Activated CD4-positive, alpha-beta memory T cell treated with anti-CD3 and anti-CD28 coated beads for 36 hours (primary cell): ENCODE results near the gene PGGHG. TPM values are rescaled to one million over a fixed set of nuclear protein-coding genes. Genes with fewer than 3 reads are reported as not detected.
"Not testable (repeated sequence)": the region's sequence is repeated elsewhere in the genome, so short reads cannot be mapped to it uniquely, and the experiment has no call there.

Experiments
- CTCF ChIA-PET: fragments of 350-600 bp; sonication (Branson Sonifier 250); formaldehyde crosslinking; loops from one replicate; lab custom pipeline; 2021; ENCODE audit warnings: antibody characterized with exemption, inconsistent platforms; lab: Charles Lee
- POLR2A ChIA-PET: fragments of 350-600 bp; sonication (Branson Sonifier 250); formaldehyde crosslinking; loops from one replicate; lab custom pipeline; 2021; ENCODE audit warnings: antibody characterized with exemption; lab: Charles Lee
- DNase-seq: peaks from one replicate; pipeline ENCODE4 v3.0.0-alpha.2; 2020
- H3K27ac Mint-ChIP-seq: one replicate; pipeline ENCODE4 v1.8.0; 2021; ENCODE audit warnings: mixed read lengths
- H3K27me3 Mint-ChIP-seq: one replicate; pipeline ENCODE4 v1.8.0; 2021; ENCODE audit warnings: mixed read lengths
- H3K36me3 Mint-ChIP-seq: one replicate; pipeline ENCODE4 v1.8.0; 2021; ENCODE audit warnings: mixed read lengths
- H3K4me1 Mint-ChIP-seq: one replicate; pipeline ENCODE4 v1.8.0; 2021; ENCODE audit warnings: low read depth, mixed read lengths
- H3K4me3 Mint-ChIP-seq: one replicate; pipeline ENCODE4 v1.8.0; 2021; ENCODE audit warnings: mild to moderate bottlenecking, mixed read lengths
- H3K9me3 Mint-ChIP-seq: one replicate; pipeline ENCODE4 v1.8.0; 2021; ENCODE audit warnings: mixed read lengths
- intact Hi-C: fragments of 100-400 bp; cut with micrococcal nuclease; formaldehyde crosslinking; loops from one replicate; pipeline ENCODE4 v1.15.1; 2023
- total RNA-seq, 2 experiments: library from RNA; stranded (reverse); gene quantifications; one replicate each; pipeline ENCODE4 v1.2.3, GENCODE V29; 2021

PGGHG gene
- total RNA-seq, 2 experiments from 2014 or later = 74.3 to 75.0 TPM

DNA sequence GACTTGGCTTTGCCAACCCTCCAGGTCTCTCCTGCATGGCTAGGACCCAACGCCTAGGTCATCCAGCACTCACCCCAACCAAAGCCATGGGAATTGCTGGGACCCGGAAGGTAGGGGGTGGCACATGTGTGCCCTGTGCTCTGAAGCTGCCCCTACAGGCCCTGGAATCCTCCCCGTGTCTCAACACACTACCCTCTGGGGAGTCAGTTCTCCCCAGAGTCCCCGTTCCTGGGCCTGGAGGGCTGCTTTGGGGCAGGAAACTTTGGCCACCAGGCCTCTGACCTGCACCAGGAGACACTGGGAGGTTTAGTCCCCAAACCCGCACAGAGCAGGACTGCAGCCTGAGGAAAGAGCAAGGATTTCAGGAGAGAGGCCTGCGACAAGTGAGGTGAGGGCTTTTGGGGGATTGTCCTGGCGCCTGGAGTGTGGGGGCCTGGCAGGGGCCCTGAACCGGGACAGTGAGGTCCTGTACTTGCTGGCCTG is 24.4 kb downstream of the PGGHG start:
- ChIA-PET POLR2A (interaction anchor here (1.1 to 1.9 kb wide), 3 partner anchors 25 to 42 kb away, joined by 3 to 23 read pairs (median 3); no protein-coding TSS in a partner anchor), CTCF (interaction anchor here (1.1 to 1.6 kb wide), 3 partner anchors 26 to 45 kb away, joined by 4 to 12 read pairs (median 4); no protein-coding TSS in a partner anchor)
- intact Hi-C loops = no loop called here
- Mint-ChIP-seq H3K27me3 (no peaks in the 10 kb centered on the region), H3K36me3 (peaks cover 47% of the 10 kb centered on the region), H3K27ac (peak overlapping the region; percentile 100), H3K4me3 (peak overlapping the region; percentile 97), H3K4me1 (peaks cover 37% of the 10 kb centered on the region), H3K9me3 (no peaks in the 10 kb centered on the region)
- no peak for DNase-seq

DNA sequence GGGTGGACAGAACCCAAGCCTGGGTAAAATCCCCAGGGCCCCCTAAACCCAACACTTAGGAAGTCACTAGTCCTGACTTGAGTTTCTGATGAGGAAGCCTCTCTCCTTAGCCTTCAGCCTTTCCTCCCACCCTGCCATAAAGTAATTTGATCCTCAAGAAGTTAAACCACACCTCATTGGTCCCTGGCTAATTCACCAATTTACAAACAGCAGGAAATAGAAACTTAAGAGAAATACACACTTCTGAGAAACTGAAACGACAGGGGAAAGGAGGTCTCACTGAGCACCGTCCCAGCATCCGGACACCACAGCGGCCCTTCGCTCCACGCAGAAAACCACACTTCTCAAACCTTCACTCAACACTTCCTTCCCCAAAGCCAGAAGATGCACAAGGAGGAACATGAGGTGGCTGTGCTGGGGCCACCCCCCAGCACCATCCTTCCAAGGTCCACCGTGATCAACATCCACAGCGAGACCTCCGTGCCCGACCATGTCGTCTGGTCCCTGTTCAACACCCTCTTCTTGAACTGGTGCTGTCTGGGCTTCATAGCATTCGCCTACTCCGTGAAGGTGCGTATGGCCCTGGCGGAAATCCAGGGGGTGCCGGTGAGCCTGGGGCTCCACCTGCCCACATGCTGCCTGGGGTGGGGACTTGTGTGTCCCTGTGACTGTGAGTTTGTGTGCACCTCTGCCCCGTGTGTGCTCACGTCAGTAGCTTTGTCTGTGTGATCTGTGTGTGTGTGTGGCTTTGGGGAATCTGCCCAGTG is 25.0 kb downstream of the PGGHG start, which contains the start of gene IFITM1:
Gene IFITM1, plus strand, starts transcription at position 254 of the 767 bp plus-strand sequence. Its CDS starts 131 bp downstream, at position 385.
- ChIA-PET POLR2A (interaction anchor here (2.1 to 4.0 kb wide), 2 partner anchors 13 to 41 kb away, joined by 8 to 47 read pairs; no protein-coding TSS in a partner anchor), CTCF (interaction anchor here (3.0 kb wide), 1 partner anchor 42 kb away, joined by 18 read pairs; no protein-coding TSS in a partner anchor)
- Mint-ChIP-seq H3K9me3 (no peaks in the 10 kb centered on the region), H3K4me3 (peak within 1 kb of the TSS; percentile 97), H3K27ac (peak within 1 kb of the TSS; percentile 100), H3K27me3 (no peaks in the 10 kb centered on the region), H3K4me1 (peaks cover 36% of the 10 kb centered on the region), H3K36me3 (peaks cover 41% of the 10 kb centered on the region)
- intact Hi-C loops = loop anchor here (1.0 to 2.0 kb wide), 3 partner anchors 45 to 107 kb away; partner anchors contain the start of genes BET1L, PSMD13, RIC8A and SIRT3
- DNase-seq = peak; percentile 80

DNA sequence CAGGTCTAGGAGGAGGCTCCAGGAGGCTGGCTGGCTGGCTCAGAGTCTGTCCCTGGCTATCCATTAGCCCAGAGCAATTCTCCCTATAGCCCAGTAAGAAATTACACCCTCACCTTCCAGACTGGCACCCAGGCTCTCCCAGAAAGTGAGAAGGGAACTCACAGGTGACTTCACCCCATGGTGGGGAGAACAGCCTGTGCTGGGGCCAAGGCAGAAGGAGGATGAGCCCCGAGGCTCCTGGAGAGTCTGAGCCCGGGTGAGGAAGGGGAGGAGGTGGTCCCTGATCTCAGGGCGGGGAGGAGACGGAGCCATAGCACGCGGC is 25.6 kb downstream of the PGGHG start:
- H3K27me3 Mint-ChIP-seq, DNase-seq, H3K9me3 Mint-ChIP-seq: not testable (repeated sequence)
- H3K4me1 Mint-ChIP-seq = peaks cover 36% of the 10 kb centered on the region
- H3K36me3 Mint-ChIP-seq = peaks cover 36% of the 10 kb centered on the region
- peak overlapping the region; percentile 100 for H3K27ac Mint-ChIP-seq
- H3K4me3 Mint-ChIP-seq = peak overlapping the region; percentile 97
- ChIA-PET POLR2A (interaction anchor here (2.1 to 4.0 kb wide), 2 partner anchors 12 to 41 kb away, joined by 8 to 47 read pairs; no protein-coding TSS in a partner anchor), CTCF (interaction anchor here (3.0 kb wide), 1 partner anchor 41 kb away, joined by 18 read pairs; no protein-coding TSS in a partner anchor)
- intact Hi-C loops = loop anchor here (1.0 to 2.0 kb wide), 3 partner anchors 45 to 108 kb away; partner anchors contain the start of genes BET1L, PSMD13, RIC8A and SIRT3

DNA sequence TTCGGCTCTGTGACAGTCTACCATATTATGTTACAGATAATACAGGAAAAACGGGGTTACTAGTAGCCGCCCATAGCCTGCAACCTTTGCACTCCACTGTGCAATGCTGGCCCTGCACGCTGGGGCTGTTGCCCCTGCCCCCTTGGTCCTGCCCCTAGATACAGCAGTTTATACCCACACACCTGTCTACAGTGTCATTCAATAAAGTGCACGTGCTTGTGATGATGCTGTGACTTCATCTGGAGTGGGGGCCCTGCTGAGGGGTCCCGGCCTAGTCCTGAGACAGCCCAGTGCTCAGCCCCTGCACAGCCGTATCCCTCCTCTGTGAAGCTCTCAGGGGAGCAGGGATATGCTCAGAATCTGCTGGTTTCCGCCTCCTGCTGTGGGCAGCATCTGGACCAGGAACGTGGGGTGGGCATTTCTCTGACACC is 26.1 kb downstream of the PGGHG start:
- H3K4me1 Mint-ChIP-seq = peaks cover 41% of the 10 kb centered on the region
- H3K27me3 Mint-ChIP-seq = no peaks in the 10 kb centered on the region
- no peaks in the 10 kb centered on the region for H3K9me3 Mint-ChIP-seq
- CTCF ChIA-PET = interaction anchor here (2.0 to 3.3 kb wide), 3 partner anchors 10 to 65 kb away, joined by 5 to 18 read pairs (median 14); no protein-coding TSS in a partner anchor
- intact Hi-C loops = loop anchor here (1.0 to 2.0 kb wide), 2 partner anchors 40 to 108 kb away; partner anchors contain the start of genes BET1L and RIC8A
- H3K36me3 Mint-ChIP-seq = peaks cover 30% of the 10 kb centered on the region
- POLR2A ChIA-PET = interaction anchor here (0.7 to 4.0 kb wide), 8 partner anchors 8 to 108 kb away, joined by 3 to 47 read pairs (median 4); partner anchors contain the start of genes BET1L and RIC8A
- DNase-seq = peak; percentile 51
- peak overlapping the region; percentile 97 for H3K4me3 Mint-ChIP-seq
- peak overlapping the region; percentile 100 for H3K27ac Mint-ChIP-seq

DNA sequence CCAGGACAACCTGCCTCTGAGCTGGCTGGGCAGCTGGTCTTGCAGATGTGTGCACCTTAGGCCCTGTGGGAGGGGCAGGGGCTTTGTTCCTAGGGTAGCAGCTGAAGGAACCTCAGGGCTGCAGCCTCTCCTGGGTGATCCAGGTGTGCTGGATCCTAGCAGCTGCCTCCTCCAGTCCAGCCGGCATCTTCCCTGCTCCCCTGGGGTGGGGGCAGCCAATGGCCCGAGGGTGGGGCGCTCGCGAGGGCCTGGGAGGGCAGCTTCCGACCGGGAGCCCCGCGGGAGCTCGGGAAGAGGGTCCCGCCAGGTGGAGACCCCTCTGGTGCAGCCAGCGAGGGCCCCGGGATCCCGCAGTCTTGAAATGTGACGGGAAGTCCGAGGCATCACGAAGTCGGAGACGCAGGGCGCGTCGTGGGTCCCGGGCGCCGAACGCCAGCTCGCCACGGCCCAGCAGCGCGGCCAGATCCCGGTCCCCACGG is 26.6 kb downstream of the PGGHG start:
- Mint-ChIP-seq H3K27ac (peak overlapping the region; percentile 100), H3K36me3 (peaks cover 34% of the 10 kb centered on the region), H3K9me3 (no peaks in the 10 kb centered on the region), H3K4me1 (peaks cover 45% of the 10 kb centered on the region), H3K27me3 (no peaks in the 10 kb centered on the region), H3K4me3 (peak overlapping the region; percentile 97)
- intact Hi-C loops = loop anchor here (1.0 to 2.0 kb wide), 2 partner anchors 40 to 109 kb away; partner anchors contain the start of genes BET1L and RIC8A
- peak; percentile 22 for DNase-seq
- ChIA-PET CTCF (interaction anchor here (0.9 to 3.3 kb wide), 4 partner anchors 10 to 66 kb away, joined by 3 to 18 read pairs (median 10); no protein-coding TSS in a partner anchor), POLR2A (interaction anchor here (0.7 to 4.0 kb wide), 10 partner anchors 9 to 220 kb away, joined by 3 to 47 read pairs (median 4); partner anchors contain the start of genes BET1L, PSMD13 and RIC8A)

GRCh38 chr11:316031-316701 is 27.2 kb downstream of the PGGHG start:
- H3K36me3 Mint-ChIP-seq = peaks cover 34% of the 10 kb centered on the region
- DNase-seq = peak; percentile 57
- peaks cover 47% of the 10 kb centered on the region for H3K4me1 Mint-ChIP-seq
- H3K27me3 Mint-ChIP-seq = no peaks in the 10 kb centered on the region
- H3K27ac Mint-ChIP-seq = peak overlapping the region; percentile 85
- ChIA-PET POLR2A (interaction anchor here (0.8 to 4.0 kb wide), 14 partner anchors 8 to 220 kb away, joined by 3 to 47 read pairs (median 4); partner anchors contain the start of genes BET1L, IFITM2, PSMD13 and RIC8A), CTCF (interaction anchor here (0.9 to 3.3 kb wide), 8 partner anchors 7 to 109 kb away, joined by 3 to 18 read pairs (median 4); partner anchors contain the start of genes BET1L and RIC8A)
- no peaks in the 10 kb centered on the region for H3K9me3 Mint-ChIP-seq
- intact Hi-C loops = no loop called here
- H3K4me3 Mint-ChIP-seq = peak overlapping the region; percentile 86

- ChIA-PET POLR2A (interaction anchor here (0.7 to 4.0 kb wide), 11 partner anchors 8 to 219 kb away, joined by 3 to 47 read pairs (median 5); partner anchors contain the start of gene IFITM2), CTCF (interaction anchor here (0.9 to 3.3 kb wide), 13 partner anchors 8 to 109 kb away, joined by 3 to 18 read pairs (median 4); partner anchors contain the start of genes BET1L, IFITM2, NLRP6 and RIC8A)
- intact Hi-C loops = no loop called here
- Mint-ChIP-seq H3K4me3 (peak overlapping the region; percentile 86), H3K4me1 (peaks cover 45% of the 10 kb centered on the region), H3K36me3 (peaks cover 34% of the 10 kb centered on the region), H3K9me3 (no peaks in the 10 kb centered on the region), H3K27ac (peak overlapping the region; percentile 85), H3K27me3 (no peaks in the 10 kb centered on the region)
- peak; percentile 24 for DNase-seq
These were observed 28.0 kb downstream of the PGGHG start for GRCh38 chr11:316891-317301.

DNA sequence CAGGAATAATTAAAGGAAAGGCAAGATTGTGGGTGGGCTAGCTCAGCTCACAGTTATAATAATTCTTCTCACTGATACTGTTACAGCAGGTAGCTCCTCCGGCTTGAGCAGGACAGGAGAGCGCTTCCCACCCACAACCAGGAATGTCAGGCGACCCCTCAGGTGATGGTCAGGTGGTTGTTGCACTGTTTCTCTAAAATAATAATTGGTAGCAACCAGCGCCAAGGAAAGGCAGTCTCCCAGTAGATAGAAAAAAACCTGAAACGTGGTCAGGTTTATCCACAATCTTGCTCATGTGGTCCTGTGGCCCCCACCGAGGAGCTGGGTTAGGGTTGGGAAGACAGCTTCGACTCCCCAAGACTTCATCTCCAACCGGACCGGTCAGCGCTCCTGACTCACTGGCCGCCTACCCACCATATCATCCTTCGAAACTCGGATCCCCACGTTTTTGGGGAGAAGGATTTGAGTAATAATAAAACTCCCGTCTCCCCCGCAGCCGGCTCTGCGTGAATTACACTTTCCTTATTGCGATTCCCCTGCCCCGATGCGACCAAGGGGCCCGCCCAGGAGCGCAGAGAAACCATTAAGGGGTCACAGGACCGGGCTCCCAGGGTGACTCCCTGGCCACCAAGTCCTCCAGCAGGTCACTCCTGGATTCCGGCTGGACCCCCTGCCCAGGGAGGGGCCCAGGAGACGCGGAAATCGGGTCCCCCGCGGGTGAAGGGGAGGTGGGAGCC is 28.9 kb downstream of the PGGHG start:
- peak overlapping the region; percentile 86 for H3K4me3 Mint-ChIP-seq
- peak overlapping the region; percentile 85 for H3K27ac Mint-ChIP-seq
- ChIA-PET POLR2A (interaction anchor here (0.9 to 4.0 kb wide), 5 partner anchors 9 to 49 kb away, joined by 3 to 47 read pairs (median 6); partner anchors contain the start of gene IFITM2), CTCF (interaction anchor here (0.9 to 3.3 kb wide), 10 partner anchors 9 to 45 kb away, joined by 3 to 16 read pairs (median 4); partner anchors contain the start of genes IFITM2 and NLRP6)
- H3K4me1 Mint-ChIP-seq = peaks cover 37% of the 10 kb centered on the region
- H3K27me3 Mint-ChIP-seq, intact Hi-C loops, H3K9me3 Mint-ChIP-seq: not testable (repeated sequence)
- peak; percentile 63 for DNase-seq
- peaks cover 34% of the 10 kb centered on the region for H3K36me3 Mint-ChIP-seq

DNA sequence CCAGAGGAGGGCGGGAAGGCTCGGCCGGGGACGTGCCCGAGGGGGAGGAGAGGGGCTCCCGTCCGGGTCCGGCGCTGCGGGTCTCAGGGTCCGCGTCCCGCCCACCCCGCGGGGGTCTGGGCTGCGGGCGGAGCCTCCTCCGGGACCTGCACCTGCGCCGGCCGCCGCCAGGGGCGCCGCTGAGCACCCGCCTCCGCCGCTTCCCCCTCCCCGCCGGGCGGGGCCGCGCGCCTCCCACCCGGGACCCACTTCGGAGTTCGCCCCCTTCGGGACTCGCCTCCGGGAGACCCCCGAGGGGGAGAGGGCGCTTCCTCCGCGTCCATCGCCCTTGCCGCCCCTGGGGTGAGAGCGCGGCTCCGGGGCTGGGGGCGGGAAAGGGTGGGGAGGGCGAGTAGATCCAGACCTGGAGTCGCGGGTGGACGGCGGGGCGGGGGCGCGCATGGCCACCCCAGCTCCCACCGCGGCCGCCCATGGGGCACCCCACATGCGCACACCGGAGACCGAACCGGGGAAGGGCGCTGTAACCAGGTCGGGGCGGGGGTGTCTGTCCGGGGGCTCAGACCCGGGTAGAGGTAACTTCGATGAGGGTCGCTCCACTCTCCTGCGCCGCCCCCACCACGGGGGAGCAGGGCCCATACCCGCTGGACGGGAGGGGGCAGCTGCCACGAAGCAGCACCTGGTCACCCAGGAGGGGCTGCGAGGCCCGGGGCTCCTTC is 29.6 kb downstream of the PGGHG start:
- intact Hi-C loops, H3K9me3 Mint-ChIP-seq, H3K27me3 Mint-ChIP-seq: not testable (repeated sequence)
- peak; percentile 13 for DNase-seq
- H3K36me3 Mint-ChIP-seq = peaks cover 31% of the 10 kb centered on the region
- CTCF ChIA-PET = interaction anchor here (1.3 to 3.3 kb wide), 4 partner anchors 9 to 37 kb away, joined by 4 to 16 read pairs (median 10); no protein-coding TSS in a partner anchor
- peak overlapping the region; percentile 68 for H3K4me3 Mint-ChIP-seq
- POLR2A ChIA-PET = interaction anchor here (1.6 to 4.0 kb wide), 2 partner anchors 10 to 37 kb away, joined by 12 to 47 read pairs; no protein-coding TSS in a partner anchor
- peak overlapping the region; percentile 72 for H3K27ac Mint-ChIP-seq
- H3K4me1 Mint-ChIP-seq = peaks cover 29% of the 10 kb centered on the region
